ENCODE measurements around the gene ADAM17. TPM values are rescaled to one million over a fixed set of nuclear protein-coding genes. Genes with fewer than 3 reads are reported as not detected.

ADAM17 gene
- total RNA-seq, 1 experiment from 2014 or later = 50.0 TPM

- Histone ChIP-seq H3K4me1 (ENCODE audit: control insufficient read depth, insufficient read depth, low read length) (peaks cover 15% of the 10 kb centered on the region), H3K27me3 (ENCODE audit: control insufficient read depth, insufficient read depth, low read length) (no peaks in the 10 kb centered on the region), H3K27ac (ENCODE audit: low read length) (peak overlapping the region; percentile 5; the same call in 1 of the 2 replicates), H3K9me3 (ENCODE audit: control insufficient read depth, insufficient read depth, low read depth, low read length) (no peaks in the 10 kb centered on the region), H3K4me3 (ENCODE audit: low read depth in 2 of 2, low read length in 2 of 2) (no peak overlapping the region), H3K36me3 (ENCODE audit: control insufficient read depth, insufficient read depth, low read length) (no peaks in the 10 kb centered on the region)
- intact Hi-C loops (cut with micrococcal nuclease; ENCODE audit: unreplicated experiment) (no loop called here), in situ Hi-C loops (cut with HindIII; ENCODE audit: low pct_unique_long_range_greater_than_20kb, low sequenced_read_pairs) (no loop called here)
- ChIA-PET CTCF (no interaction called here), POLR2A (interaction anchor here (0.6 kb wide), 1 partner anchor 1197 kb away, joined by 4 read pairs; no protein-coding TSS in a partner anchor)
- no peak for DNase-seq (ENCODE audit: low read depth, low spot score)
- ATAC-seq = no peak
- no TSS peak for BruUV-seq (replicated peaks)
- TF ChIP-seq, protein P1, sequence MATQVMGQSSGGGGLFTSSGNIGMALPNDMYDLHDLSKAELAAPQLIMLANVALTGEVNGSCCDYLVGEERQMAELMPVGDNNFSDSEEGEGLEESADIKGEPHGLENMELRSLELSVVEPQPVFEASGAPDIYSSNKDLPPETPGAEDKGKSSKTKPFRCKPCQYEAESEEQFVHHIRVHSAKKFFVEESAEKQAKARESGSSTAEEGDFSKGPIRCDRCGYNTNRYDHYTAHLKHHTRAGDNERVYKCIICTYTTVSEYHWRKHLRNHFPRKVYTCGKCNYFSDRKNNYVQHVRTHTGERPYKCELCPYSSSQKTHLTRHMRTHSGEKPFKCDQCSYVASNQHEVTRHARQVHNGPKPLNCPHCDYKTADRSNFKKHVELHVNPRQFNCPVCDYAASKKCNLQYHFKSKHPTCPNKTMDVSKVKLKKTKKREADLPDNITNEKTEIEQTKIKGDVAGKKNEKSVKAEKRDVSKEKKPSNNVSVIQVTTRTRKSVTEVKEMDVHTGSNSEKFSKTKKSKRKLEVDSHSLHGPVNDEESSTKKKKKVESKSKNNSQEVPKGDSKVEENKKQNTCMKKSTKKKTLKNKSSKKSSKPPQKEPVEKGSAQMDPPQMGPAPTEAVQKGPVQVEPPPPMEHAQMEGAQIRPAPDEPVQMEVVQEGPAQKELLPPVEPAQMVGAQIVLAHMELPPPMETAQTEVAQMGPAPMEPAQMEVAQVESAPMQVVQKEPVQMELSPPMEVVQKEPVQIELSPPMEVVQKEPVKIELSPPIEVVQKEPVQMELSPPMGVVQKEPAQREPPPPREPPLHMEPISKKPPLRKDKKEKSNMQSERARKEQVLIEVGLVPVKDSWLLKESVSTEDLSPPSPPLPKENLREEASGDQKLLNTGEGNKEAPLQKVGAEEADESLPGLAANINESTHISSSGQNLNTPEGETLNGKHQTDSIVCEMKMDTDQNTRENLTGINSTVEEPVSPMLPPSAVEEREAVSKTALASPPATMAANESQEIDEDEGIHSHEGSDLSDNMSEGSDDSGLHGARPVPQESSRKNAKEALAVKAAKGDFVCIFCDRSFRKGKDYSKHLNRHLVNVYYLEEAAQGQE (IDR thresholded peaks at IDR 0.05; ENCODE audit: insufficient read depth in 1 of 2, low read depth in 2 of 2, low read length in 1 of 2) = no peak
- no peak for TF ChIP-seq SIN3A (IDR thresholded peaks at IDR 0.05; ENCODE audit: borderline replicate concordance, insufficient read depth, low read depth, low read length)
- no peak for TF ChIP-seq TCF7L2 (IDR thresholded peaks at IDR 0.05; ENCODE audit: low read depth, low read length)
- no peak for TF ChIP-seq POLR2AphosphoS5 (IDR thresholded peaks at IDR 0.05; ENCODE audit: low read depth, low read length)
- no peak for TF ChIP-seq CTCF (IDR thresholded peaks at IDR 0.05)
Observed at GRCh38 chr2:9547262-9547991, 8.2 kb downstream of the ADAM17 start.

GRCh38 chr2:9545502-9545901 lies 10.1 kb downstream of the ADAM17 start:
- H3K36me3 ChIP-seq (ENCODE audit: control insufficient read depth, insufficient read depth, low read length) = no peaks in the 10 kb centered on the region
- TF ChIP-seq POLR2AphosphoS5 (IDR thresholded peaks at IDR 0.05; ENCODE audit: low read depth, low read length) (no peak), CTCF (IDR thresholded peaks at IDR 0.05) (no peak), TCF7L2 (IDR thresholded peaks at IDR 0.05; ENCODE audit: low read depth, low read length) (no peak), SIN3A (IDR thresholded peaks at IDR 0.05; ENCODE audit: borderline replicate concordance, insufficient read depth, low read depth, low read length) (no peak)
- TF ChIP-seq, protein P1 (IDR thresholded peaks at IDR 0.05; ENCODE audit: insufficient read depth in 1 of 2, low read depth in 2 of 2, low read length in 1 of 2) = no peak
- ATAC-seq (no peak), DNase-seq (ENCODE audit: low read depth, low spot score) (no peak)
- POLR2A ChIA-PET = no interaction called here
- no peaks in the 10 kb centered on the region for H3K9me3 ChIP-seq (ENCODE audit: control insufficient read depth, insufficient read depth, low read depth, low read length)
- in situ Hi-C loops (cut with HindIII; ENCODE audit: low pct_unique_long_range_greater_than_20kb, low sequenced_read_pairs) = no loop called here
- BruUV-seq (replicated peaks) = no TSS peak
- no peaks in the 10 kb centered on the region for H3K27me3 ChIP-seq (ENCODE audit: control insufficient read depth, insufficient read depth, low read length)
- H3K27ac ChIP-seq (ENCODE audit: low read length) = no peak overlapping the region
- intact Hi-C loops (cut with micrococcal nuclease; ENCODE audit: unreplicated experiment) = no loop called here
- no peak overlapping the region for H3K4me3 ChIP-seq (ENCODE audit: low read depth in 2 of 2, low read length in 2 of 2)
- CTCF ChIA-PET = no interaction called here
- peaks cover 6% of the 10 kb centered on the region; the same call in 1 of the 2 replicates for H3K4me1 ChIP-seq (ENCODE audit: control insufficient read depth, insufficient read depth, low read length)

Measured in Panc1 (cell line).